Urinary bladder (tissue), 4 donors: ENCODE data around the gene DCUN1D2. TPM values are rescaled to one million over a fixed set of nuclear protein-coding genes. Genes with fewer than 3 reads are reported as not detected.

Experiments used
- DNase-seq: peaks from one replicate; pipeline ENCODE4 v3.0.0-alpha.2; 2015; ENCODE audit errors: extremely low spot score
- H3K27ac ChIP-seq: one replicate; pipeline ENCODE4 v1.5.1; 2013; ENCODE audit warnings: low read depth, mild to moderate bottlenecking, moderate library complexity
- H3K36me3 ChIP-seq: one replicate; pipeline ENCODE4 v1.6.1; 2013; ENCODE audit warnings: mild to moderate bottlenecking, moderate library complexity; ENCODE audit not compliant: insufficient read depth
- H3K4me1 ChIP-seq: one replicate; pipeline ENCODE4 v1.6.1; 2013; ENCODE audit warnings: mild to moderate bottlenecking, moderate library complexity; ENCODE audit not compliant: insufficient read depth
- H3K4me3 ChIP-seq: one replicate; pipeline ENCODE4 v1.5.1; 2013; ENCODE audit warnings: low read depth, low read length
- WGBS: extraction: QIAGEN DNeasy Blood & Tissue Kit; methylation state at CpG from one replicate; pipeline ENCODE4 v1.1.7; 2013; 5-methylcytosine and 5-hydroxymethylcytosine counted together
- polyA plus RNA-seq: library from polyadenylated mRNA; stranded (reverse); fragments of 200-250 nt; gene quantifications from one replicate; pipeline ENCODE4 v1.2.3, GENCODE V29; 2013
- total RNA-seq: library from RNA; depleted of rRNA; stranded (reverse); fragments of >200 nt; gene quantifications from one replicate; pipeline ENCODE4 v1.2.3, GENCODE V29; 2014
- donor health status: healthy with polysubstance abuse.
- donor health status: healthy.

The DCUN1D2 gene
- total and polyA plus RNA-seq, 2 donors, result 14.7 to 21.3 TPM

DNA sequence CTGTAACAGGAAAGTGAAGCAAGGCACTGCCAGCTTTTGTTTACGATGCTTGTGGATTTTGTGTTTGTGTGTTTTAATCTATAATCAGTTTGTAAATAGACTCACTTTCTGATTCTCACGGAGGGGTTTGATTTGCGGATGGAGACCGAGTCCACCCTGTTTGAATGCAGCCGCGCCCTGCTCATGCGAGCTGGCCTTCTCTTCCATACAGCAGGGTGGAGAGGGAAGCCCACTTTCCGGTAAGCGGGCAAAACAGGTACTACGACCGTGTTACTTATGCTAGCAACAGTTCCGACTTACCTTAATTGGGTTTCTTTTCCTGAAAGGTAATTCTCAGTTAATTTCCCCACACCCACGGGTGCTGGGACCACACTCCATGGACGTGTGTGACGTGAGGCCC is 70.3 kb downstream of the DCUN1D2 start:
- Histone ChIP-seq H3K4me1 (no peaks in the 10 kb centered on the region), H3K36me3 (no peaks in the 10 kb centered on the region), H3K4me3 (no peak overlapping the region), H3K27ac (no peak overlapping the region)
- WGBS, result 85% methylated on average over 15 of the region's 15 CpGs
- DNase-seq, result no peak

DNA sequence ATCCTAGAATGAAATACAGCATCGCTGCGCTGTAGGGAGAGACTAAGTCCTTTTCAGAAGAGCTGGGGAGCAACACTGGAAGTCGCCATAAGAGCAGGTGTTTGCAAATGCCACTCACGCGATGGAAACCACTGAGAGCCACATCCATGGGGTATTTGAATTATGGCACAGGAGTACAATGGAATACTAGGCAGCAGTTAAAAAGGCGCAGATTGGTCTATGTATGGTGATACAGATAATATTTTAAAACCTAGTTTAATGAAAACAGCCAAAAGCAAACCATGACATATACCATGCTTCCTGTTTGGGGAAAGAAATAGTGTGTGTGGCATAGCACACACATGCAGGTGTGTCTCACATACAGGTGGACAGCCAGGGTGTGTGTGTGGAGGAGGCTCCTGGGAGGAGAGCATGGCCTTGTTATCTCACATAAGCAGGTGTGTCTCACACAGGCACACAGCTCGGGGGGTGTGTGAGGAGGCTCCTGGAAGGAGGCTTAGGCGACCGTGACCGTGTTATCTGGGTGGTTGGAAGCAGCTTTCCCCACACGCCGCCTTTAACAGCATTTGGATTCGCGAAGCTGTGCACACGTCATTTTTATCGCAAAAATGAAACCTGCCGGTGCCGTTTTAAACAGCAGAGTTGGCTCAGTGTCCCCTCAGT is 70.8 kb downstream of the DCUN1D2 start:
- Histone ChIP-seq H3K36me3 (no peaks in the 10 kb centered on the region), H3K4me3 (no peak overlapping the region), H3K4me1 (no peaks in the 10 kb centered on the region), H3K27ac (no peak overlapping the region)
- no peak for DNase-seq
- 87% methylated on average over 18 of the region's 18 CpGs for WGBS

DNA sequence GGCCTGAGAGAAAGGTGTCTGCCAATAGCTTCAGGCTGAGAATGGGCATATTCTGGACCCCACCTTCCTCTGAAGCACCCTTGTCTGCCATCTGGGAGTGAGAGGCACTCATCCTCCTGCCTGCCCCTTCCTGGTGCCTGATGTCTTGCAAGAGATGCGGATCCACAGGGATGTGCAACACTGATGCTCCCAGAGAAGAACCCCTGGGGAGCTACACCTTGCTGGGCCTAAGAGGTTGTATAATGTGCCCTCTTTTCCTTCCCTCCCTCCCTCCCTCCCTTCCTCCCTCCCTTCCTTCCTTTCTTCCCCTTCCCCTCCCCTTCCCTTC is 71.8 kb downstream of the DCUN1D2 start:
- H3K4me1 ChIP-seq, result no peaks in the 10 kb centered on the region
- DNase-seq, result no peak
- no peak overlapping the region for H3K27ac ChIP-seq
- H3K36me3 ChIP-seq, result no peaks in the 10 kb centered on the region
- 92% methylated on average over 1 of the region's 1 CpG for WGBS
- no peak overlapping the region for H3K4me3 ChIP-seq

DNA sequence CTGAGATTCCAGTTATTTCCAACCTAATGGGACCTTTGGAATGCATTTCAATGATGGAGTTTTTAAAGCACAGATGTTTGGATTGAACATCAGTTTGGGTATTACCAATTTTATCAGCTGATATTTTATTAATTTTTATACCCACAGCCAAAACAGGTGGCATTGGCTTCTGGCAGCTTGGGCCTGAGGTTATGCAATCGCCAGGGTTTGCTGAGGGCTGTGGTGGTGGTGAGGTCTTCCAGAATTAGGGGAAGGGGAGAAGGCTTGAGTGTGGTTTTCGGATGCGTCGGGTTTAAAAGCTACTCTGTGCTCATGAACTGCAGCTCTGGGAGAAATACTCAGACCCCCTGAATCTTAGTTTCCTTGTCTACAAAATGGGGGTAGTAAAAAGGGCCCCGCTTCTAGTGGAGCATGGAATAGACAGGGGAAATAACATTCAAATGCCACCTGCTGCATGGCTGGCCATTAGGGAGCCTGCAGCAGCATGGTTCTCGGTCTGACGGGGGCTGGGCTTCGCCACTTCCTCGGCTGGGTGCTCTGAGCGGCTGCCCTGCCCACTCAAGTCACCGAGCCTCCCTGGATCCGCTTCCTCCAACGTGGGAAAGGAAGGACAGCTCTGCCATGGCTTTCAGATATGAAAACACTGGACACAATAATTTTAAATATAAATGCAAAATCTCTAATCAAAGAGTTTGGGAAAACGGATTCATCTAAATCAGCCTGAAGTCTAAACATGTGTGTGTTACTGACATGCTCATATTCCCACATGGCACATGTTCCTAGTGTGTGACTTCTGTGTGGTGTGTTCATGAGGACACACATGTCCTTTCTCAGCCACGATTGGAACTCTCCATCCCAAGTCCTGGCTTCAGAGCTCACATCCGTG is 72.4 kb downstream of the DCUN1D2 start:
- no peak overlapping the region for H3K27ac ChIP-seq
- no peak overlapping the region for H3K4me3 ChIP-seq
- 74% methylated on average over 16 of the region's 16 CpGs for WGBS
- no peak for DNase-seq
- no peaks in the 10 kb centered on the region for H3K4me1 ChIP-seq
- no peaks in the 10 kb centered on the region for H3K36me3 ChIP-seq

DNA sequence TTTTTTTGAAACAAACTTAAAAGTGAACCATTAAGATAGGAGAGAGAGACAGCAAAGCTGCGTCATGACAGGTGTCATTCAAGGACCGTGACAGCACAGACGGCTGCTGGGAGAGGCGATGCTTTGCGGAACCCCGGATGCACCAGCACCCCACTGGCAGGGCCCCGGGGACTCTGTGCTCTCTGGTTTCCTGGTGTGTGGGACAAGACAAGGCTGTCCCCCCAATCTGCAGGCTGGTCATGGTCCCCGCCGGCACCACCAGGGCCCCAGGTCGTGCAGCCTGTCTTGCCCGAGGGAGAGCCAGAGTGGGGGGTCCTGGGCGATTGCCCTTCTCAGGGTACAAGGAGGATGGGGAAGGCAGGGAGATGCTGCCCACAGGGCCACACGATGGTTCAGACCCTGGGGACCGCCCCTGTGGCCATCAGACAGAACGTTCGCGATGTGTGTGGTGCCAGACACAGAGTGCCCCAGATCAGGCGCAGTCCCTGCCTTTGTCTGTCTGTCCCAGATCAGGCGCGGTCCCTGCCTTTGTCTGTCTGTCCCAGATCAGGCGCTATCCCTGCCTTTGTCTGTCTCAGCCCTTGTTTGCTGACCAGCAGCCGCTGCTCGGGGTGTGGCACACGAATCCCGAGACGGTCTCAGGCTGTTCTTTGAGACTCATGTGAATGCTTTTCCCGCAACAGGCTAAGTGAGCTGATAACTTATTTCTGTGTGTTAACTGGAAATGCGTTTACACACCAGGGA is 73.3 kb downstream of the DCUN1D2 start:
- DNase-seq, result no peak
- H3K36me3 ChIP-seq, result no peaks in the 10 kb centered on the region
- no peak overlapping the region for H3K27ac ChIP-seq
- H3K4me3 ChIP-seq, result no peak overlapping the region
- WGBS, result 72% methylated on average over 28 of the region's 28 CpGs
- H3K4me1 ChIP-seq, result no peaks in the 10 kb centered on the region

DNA sequence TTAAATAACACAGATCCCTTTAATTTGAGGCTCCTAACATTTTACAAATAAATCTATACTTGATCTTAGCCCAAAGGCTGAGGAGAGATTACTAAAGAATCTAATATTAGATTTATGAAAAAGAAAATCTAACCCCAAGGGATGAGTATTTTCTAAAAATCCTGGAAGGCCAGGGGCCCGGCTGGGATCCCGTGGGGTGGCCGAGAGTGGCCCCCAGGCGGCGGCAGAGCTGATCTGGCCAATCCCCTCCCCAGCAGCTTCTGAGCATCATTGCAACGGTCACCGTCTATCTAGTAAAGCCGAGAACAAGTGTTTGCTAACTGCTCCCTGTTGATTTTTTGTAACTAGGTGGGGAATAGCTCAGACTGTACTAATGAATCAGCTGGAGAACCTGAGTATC is 74.7 kb downstream of the DCUN1D2 start:
- DNase-seq, result no peak
- no peaks in the 10 kb centered on the region for H3K4me1 ChIP-seq
- no peaks in the 10 kb centered on the region for H3K36me3 ChIP-seq
- WGBS, result 83% methylated on average over 8 of the region's 8 CpGs
- no peak overlapping the region for H3K27ac ChIP-seq
- H3K4me3 ChIP-seq, result no peak overlapping the region

DNA sequence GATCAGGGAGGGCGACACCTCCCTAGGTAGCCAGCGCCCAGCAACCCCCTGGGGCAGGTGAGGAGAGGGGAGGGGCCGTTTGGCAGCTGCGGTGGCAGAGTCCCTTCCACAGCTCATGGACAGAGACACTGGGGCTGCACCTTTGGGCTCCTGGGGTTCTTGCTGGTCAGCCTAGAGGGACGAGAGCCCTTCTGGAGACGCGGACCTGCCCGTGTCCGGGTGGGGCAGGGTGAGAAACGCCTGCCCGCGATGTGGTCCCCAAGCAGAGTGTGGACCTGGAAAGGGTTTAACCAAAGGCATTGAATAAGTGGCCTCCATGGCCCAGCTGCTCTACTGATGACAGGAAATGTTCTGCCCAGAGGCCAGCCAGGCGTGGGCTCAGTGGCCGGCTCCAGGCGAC is 75.5 kb downstream of the DCUN1D2 start:
- H3K4me3 ChIP-seq, result no peak overlapping the region
- H3K4me1 ChIP-seq, result no peaks in the 10 kb centered on the region
- 94% methylated on average over 15 of the region's 15 CpGs for WGBS
- H3K36me3 ChIP-seq, result no peaks in the 10 kb centered on the region
- DNase-seq, result no peak
- H3K27ac ChIP-seq, result no peak overlapping the region

DNA sequence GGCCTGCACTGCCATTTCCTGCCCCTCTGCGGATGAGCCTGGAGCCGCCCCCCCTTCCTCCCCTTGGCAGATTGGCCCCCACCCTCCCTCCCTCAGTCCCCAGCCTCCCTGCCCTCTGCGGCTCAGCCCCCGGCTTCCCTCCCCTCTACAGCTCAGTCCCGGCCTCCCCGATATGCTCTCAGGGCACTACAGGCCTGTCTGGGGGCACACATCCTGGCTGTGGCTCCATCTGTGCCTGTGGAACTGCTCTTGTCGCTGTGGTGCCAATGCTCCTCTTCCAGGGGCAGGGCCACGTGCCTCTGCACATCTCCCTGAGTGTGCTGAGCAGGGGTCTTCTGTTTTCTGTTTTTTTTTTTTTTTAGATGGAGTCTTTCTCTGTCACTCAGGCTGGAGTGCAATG is 76.2 kb downstream of the DCUN1D2 start:
- Histone ChIP-seq H3K4me3 (no peak overlapping the region), H3K36me3 (no peaks in the 10 kb centered on the region), H3K4me1 (no peaks in the 10 kb centered on the region), H3K27ac (no peak overlapping the region)
- WGBS, result 86% methylated on average over 8 of the region's 8 CpGs
- no peak for DNase-seq

DNA sequence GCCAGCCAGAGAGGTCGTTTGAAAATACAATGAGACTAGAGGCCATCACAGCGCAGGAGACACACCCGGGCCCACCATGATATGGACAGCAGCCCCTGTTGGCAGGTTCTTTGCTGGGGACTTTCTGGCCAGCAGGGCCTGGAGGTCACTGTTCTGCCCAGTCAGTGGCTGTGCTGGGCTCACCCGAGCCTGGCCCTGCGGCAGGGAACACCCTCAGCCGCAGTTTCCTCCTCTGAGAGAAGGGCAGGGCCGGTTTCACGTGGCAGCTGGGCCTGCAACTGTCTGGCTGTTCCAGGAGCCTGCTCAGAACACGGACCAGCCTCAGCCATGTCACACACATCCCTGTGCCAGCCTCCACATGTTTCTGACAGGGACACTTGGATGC is 76.6 kb downstream of the DCUN1D2 start:
- Histone ChIP-seq H3K27ac (no peak overlapping the region), H3K36me3 (no peaks in the 10 kb centered on the region), H3K4me3 (no peak overlapping the region), H3K4me1 (no peaks in the 10 kb centered on the region)
- 60% methylated on average over 9 of the region's 9 CpGs for WGBS
- no peak for DNase-seq

DNA sequence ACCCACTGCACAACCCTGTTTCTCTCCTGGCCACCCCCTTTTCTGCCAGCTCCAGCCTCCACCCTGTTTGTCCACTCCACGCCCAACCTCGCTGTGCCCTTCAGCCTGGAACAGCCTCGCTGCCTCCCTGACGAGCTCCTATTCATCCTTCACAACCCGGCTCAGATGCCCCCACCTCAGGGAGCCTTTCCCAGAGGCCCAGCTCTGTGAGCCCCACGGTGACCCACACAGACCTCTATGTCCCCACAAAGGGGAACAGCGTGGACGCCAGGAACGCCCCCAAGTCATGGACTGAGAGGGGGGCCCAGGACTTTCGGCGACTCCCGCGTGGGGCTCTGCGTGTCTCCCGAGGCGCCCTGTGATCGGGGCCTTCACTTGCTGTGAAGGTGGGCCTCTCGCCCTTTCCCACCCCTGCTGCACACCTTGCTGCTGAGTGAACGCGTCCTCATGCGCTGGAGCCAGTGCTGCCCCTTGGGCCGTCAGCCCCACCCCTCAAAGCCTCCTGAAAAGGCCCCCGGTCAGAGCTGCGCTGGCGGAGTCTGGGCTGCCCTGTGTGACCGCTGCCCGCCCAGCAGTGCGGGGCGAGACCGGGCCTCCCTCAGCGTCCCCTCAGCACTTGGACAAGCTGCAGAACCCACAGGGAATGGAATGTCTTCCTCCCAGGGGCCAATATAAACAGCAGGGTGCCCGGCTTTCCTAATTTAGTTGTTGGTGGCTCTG is 77.2 kb downstream of the DCUN1D2 start:
- 88% methylated on average over 32 of the region's 32 CpGs for WGBS
- H3K36me3 ChIP-seq, result no peaks in the 10 kb centered on the region
- no peaks in the 10 kb centered on the region for H3K4me1 ChIP-seq
- no peak overlapping the region for H3K27ac ChIP-seq
- no peak for DNase-seq
- H3K4me3 ChIP-seq, result no peak overlapping the region

DNA sequence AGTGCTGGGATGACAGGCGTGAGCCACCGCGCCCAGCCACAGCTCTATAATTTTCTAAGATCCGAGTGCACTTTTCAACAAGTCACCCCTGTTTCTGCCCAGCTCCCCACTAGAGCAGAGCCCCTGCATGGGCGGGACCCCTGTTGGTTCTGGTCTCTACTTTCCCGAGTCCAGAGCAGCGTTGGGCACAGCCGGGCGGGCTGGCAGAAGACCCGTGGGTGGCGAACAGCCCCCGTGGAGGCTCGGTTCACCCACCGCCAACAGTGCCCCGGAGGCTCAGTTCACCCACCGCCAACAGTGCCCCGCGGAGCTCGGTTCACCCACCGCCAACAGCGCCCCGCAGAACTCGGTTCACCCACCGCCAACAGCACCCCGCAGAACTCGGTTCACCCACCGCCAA is 78.1 kb downstream of the DCUN1D2 start:
- WGBS, result 97% methylated on average over 27 of the region's 27 CpGs
- no peaks in the 10 kb centered on the region for H3K36me3 ChIP-seq
- H3K27ac ChIP-seq, result no peak overlapping the region

DNA sequence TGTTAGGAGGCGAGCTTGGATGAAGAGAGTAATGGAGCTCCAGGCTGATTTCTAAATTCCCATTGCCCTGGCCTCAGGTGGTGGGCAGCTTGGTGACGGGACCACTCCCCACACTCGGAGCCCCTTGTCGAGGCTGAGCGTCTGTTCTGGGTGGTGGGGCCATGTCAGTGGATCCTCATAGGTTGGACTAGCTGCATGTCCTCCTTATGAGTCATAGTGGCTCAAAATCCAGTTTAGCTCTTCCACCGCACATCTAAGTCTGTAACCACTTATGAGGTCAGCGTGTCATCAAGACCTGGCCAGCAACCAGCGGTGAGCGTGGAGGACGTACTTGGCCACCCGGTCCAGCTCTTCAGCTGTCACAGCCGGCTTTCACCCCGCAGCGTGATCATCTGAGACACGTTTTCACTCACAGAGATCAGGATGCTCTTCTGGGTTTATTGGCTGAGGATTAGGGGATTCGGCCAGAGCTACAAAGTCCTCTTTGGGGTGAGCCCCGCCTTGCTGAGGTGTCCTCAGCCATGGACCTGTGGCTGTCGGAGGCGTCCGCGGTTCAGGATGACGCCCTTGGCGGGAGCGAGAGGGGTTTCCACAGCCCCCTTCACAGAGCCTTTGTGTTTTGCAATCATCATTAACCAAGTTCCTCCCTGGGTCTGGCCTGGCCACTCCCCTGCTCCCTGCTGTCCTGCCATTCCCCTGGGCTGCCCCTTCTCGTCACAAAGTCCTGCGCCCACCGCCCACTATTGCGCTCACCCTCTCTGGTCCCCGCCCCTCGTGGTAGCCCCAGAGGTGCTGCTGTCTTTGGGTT is 79.1 kb downstream of the DCUN1D2 start:
- peak overlapping the region; percentile 65 for H3K27ac ChIP-seq
- no peak for DNase-seq

More for the DNA sequence above, 78.1 kb downstream of the DCUN1D2 start:
- no peak for DNase-seq
- no peak overlapping the region for H3K4me3 ChIP-seq
- no peaks in the 10 kb centered on the region for H3K4me1 ChIP-seq

More for the DNA sequence above, 79.1 kb downstream of the DCUN1D2 start:
- 57% methylated on average over 30 of the region's 30 CpGs for WGBS
- Histone ChIP-seq H3K4me1 (no peaks in the 10 kb centered on the region), H3K36me3 (no peaks in the 10 kb centered on the region), H3K4me3 (no peak overlapping the region)
